Hematopoietic multipotent progenitor cell (in vitro differentiated cells): Measurements from ENCODE around the gene MPIG6B. TPM values are rescaled to one million over a fixed set of nuclear protein-coding genes. Genes with fewer than 3 reads are reported as not detected.
"Not testable (repeated sequence)": the region's sequence is repeated elsewhere in the genome, so short reads cannot be mapped to it uniquely, and the experiment has no call there.

Experiments used
- DNase-seq, 3 donors: peaks; one replicate each; pipeline ENCODE4 v3.0.0-alpha.2; 2011 to 2015; ENCODE audit warnings: low read depth in 2 of 3, low spot score in 2 of 3
- total RNA-seq: library from RNA; depleted of rRNA; stranded (reverse); fragments of >200 nt; gene quantifications from one replicate; pipeline ENCODE4 v1.2.3, GENCODE V29; 2012

The MPIG6B gene
- total RNA-seq, 1 donor = 7.8 TPM

GRCh38 chr6:31700740-31701401 is 22.3 kb upstream of the MPIG6B start:
- no peak for DNase-seq

- DNase-seq = no peak
Measured at GRCh38 chr6:31701666-31702404, 21.3 kb upstream of the MPIG6B start.

- peak in 1 of 3 donors; percentile 52 for DNase-seq
Measured at GRCh38 chr6:31702405-31702818, 20.8 kb upstream of the MPIG6B start.

DNA sequence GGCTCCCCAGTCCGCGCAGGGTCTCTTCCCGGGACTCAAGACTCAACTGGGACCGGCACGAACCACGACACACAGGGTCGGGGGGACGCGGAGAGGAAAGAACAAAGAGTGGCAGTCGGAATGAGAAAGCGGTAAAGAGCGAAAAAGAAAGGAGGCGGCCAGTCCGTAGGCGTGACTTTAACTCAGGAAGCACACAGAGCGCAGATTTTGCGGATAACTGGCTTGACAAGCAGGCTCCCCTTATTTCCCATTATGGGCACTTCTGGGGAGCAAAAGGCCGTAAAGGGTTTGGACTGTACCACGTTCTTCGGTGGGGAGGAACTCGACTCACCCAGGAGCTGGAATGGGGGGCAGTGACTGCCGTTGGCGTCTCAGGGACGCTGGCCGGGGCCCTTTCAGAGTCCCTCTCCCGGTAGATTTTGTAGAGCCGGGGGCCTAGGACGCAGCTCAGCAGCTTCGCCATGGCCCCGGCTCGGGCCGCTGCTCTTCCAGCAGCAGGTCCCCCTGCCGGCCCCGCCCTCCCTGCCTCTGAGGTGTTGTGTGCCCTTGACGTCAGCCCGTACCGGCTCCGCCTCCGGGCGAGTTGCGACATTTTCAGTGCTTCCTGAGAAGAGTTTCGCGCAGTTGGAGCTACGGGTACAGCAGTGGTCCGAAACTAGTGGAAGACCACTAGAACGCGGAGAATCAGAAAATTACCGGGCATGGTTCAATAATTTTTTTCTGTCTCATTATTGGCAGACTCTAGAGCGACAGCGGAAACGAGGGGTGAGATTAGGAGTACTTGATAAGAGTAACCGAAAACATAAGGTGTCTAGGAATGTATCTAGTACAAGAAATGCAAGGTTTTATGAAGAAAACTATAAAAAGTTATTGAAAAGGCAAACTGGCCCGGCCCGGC is 20.1 kb upstream of the MPIG6B start, which contains the start of gene ABHD16A:
Gene ABHD16A (minus strand): TSS at position 506 of the 898 bp plus-strand sequence. CDS start 43 bp downstream, at position 463.
- DNase-seq = peak; percentile 88 to 99 (median 98)

- no peak for DNase-seq
Measured at GRCh38 chr6:31705931-31706330, 17.2 kb upstream of the MPIG6B start.

- no peak for DNase-seq
Measured at GRCh38 chr6:31706599-31706998, 16.6 kb upstream of the MPIG6B start, which contains the start of gene LY6G6F. Gene LY6G6F, plus strand, starts transcription at chr6:31706866. Its CDS starts 41 bp downstream, at chr6:31706907.

DNA sequence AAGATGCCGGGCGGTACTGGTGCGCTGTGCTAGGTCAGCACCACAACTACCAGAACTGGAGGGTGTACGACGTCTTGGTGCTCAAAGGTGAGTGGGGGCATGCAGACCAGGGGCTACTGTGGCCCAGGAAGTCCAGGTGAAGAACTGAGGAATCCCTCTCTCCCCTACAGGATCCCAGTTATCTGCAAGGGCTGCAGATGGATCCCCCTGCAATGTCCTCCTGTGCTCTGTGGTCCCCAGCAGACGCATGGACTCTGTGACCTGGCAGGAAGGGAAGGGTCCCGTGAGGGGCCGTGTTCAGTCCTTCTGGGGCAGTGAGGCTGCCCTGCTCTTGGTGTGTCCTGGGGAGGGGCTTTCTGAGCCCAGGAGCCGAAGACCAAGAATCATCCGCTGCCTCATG is 15.5 kb upstream of the MPIG6B start:
- DNase-seq = no peak

- no peak for DNase-seq
Measured at GRCh38 chr6:31708224-31708623, 14.9 kb upstream of the MPIG6B start.

DNA sequence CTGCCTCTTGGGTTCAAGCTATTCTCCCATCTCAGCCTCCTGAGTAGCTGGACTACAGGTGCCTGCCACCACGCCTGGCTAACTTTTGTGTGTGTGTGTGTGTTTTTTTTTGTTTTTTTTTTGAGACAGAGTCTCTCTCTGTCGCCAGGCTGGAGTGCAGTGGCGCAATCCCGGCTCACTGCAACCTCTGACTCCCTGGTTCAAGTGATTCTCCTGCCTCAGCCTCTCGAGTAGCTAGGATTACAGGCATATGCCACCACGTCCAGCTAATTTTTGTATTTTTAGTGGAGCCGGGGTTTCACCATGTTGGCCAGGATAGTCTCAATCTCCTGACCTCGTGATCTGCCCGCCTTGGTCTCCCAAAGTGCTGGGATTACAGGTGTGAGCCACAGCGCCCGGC is 14.0 kb upstream of the MPIG6B start:
- not testable (repeated sequence) for DNase-seq

- no peak for DNase-seq
Measured at GRCh38 chr6:31710523-31711219, 12.5 kb upstream of the MPIG6B start.

DNA sequence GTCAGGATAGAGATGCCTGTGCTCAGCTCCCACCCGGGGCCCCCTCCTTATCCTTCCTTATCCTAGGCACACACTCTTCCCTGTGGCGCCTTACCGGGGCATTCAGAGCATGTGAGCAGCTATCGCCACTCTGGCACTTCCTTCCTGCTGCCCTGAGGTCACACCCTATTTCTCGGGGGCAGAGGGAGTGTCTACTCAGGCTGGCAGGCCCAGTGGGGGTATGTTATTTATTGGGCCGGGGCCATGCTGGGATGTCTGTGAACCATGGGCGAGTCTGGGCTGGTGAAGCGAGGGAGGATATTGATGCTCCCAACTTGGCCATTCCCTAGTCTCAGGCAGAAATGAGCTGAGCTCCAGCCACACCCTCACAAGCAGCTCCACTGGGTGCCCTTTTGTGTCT is 11.9 kb upstream of the MPIG6B start:
- DNase-seq = peak in 2 of 3 donors; percentile 54 to 64

GRCh38 chr6:31712296-31712695 is 10.9 kb upstream of the MPIG6B start:
- peak in 2 of 3 donors; percentile 66 to 74 for DNase-seq

DNA sequence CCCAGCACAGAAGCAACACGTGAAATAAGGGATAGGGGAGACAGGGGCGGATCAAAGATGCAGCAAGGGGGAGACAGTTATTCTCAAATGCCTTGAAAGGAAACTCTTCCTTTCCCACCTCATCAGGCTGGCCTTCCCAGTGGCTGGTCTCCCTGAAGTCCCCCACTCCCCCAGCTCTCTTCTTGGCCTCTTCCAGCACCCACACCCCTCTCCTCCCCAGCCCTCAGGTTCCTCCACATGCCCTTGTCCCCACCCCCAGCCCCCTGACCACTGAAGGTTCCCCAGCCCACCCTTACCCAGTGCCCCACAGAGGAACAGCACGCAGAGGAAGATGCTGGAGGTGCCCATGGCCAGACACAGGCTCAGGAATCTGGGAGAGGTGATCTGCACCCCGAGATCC is 9.7 kb upstream of the MPIG6B start:
- no peak for DNase-seq

DNA sequence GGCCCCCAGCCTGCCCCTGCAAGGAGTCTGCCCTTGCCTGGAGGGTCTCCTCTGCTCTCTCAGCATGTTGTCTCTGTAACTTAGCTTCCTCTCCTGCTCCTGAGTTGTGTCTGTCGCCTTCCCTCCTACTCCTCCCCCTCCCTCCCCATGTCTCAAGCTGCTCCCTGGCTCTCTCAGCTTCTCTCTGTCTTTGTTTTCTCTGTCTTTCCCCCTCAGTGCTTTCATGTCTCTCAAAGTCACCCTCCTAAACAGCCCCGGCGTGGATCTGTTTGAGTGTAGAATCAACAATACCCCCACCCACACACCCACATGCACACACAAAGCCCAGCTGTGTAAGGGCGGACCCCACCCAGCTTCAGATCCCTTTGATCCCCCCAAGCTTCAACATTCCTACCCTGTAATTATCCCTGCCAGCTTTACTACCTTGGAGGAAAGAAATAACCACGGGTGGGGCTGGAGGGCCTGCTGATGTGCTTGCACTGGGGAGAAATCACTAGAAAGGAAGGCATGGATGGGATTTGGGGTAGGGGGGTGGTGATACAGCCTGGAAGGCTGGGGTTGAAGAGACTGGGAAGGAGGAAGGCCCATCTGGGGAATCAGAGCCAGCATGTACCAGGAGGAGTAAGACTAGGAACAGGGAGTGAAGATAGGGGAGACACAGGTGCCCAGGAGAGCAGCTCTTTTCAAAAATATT is 9.0 kb upstream of the MPIG6B start:
- no peak for DNase-seq

DNA sequence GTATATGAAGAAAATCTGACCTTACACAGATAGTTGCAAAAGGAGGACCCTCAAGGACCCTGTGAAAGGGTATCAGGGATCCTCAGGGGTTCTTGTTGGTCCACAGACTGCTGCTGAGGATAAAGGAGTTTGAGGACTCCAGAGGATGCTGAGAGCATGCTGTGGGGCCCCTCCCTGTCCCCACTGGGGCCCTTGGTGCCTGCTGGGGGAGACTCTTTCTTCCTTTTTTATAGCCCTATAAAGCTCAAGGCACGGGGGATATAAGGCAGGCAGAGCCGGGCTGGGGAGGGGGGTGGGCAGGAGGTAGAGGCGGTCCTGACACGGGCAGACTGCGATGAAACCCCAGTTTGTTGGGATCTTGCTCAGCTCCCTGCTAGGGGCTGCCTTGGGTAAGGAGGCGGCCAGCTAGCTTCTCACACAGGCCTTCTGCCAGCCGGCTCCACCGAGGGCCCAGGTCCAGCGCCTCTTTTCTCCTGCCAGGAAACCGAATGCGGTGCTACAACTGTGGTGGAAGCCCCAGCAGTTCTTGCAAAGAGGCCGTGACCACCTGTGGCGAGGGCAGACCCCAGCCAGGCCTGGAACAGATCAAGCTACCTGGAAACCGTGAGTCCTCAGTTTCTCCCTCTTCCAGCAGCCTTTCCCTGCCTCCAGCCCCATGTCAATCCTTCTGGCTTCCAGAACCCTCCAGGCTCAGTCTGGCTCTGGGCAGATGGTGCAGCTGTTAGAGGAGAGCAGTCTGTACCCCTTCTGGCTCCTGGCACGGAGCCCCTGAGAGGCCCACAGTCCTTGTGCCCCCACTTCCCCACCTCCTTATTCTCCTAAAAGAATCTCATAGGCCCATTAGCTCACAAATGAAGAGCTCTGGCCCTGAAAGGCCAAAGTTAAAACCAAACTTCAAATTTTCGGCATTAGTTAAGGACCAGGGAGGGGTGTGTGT is 7.9 kb upstream of the MPIG6B start, which contains the start of gene LY6G6D:
Gene LY6G6D (plus strand): TSS at position 327 of the 937 bp plus-strand sequence. CDS start 8 bp downstream, at position 335.
- DNase-seq = no peak

DNA sequence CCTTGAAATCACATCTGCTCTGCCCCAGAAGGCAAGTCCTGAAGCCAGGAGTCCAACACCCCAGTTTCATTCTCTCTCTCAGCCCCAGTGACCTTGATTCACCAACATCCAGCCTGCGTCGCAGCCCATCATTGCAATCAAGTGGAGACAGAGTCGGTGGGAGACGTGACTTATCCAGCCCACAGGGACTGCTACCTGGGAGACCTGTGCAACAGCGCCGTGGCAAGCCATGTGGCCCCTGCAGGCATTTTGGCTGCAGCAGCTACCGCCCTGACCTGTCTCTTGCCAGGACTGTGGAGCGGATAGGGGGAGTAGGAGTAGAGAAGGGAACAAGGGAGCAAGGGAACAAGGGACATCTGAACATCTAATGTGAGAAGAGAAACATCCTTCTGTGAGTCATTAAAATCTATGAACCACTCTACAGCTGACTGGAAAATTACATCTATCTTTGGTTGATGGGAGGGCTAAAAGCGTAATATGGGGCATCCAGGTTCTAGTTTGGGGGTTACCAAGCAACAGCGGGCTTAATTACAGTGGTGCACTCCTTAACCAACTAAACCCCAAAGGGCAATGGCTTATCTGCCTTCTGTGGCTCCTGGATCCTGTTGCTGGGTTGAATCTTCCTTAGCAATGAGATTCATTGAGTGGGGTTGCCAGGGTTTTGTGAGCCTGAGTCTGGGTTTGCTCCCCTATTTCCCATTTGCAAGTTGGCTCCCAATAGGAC is 5.5 kb upstream of the MPIG6B start:
- DNase-seq = no peak

DNA sequence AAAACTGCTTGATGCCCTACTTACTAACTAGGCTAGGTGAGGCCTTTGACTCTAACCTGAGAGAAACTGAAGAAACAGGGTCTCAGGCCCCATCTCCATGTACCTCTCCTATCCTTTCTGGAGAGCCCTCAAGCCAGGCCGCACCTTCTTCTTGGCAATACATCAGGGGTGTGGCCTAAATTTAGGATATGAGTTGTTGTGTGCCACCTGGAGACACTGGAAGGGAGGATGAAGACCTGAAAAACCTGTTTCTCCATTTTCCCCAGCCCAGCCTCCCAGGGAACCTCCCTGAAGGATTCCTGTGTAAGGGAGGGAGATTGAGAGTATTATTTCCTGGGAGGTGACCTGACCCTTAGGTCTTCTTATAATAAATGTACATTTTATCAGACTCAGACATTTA is 4.9 kb upstream of the MPIG6B start:
- DNase-seq = no peak

GRCh38 chr6:31719001-31719400 is 4.2 kb upstream of the MPIG6B start:
- no peak for DNase-seq
